HG03575 (cell line): ENCODE results near the gene MLLT10.

Experiments used
- ATAC-seq: cut with Tn5 transposase; IDR thresholded peaks from one replicate; pipeline ENCODE4 v1.9.1; 2021; ENCODE audit not compliant: unreplicated experiment, insufficient number of reproducible peaks, low FRiP score; ENCODE audit errors: extremely low read depth

Gene MLLT10

GRCh38 chr10:21776883-21777282 is 242.9 kb downstream of the MLLT10 start:
- ATAC-seq, result no peak

GRCh38 chr10:21791276-21791675 is 257.2 kb downstream of the MLLT10 start:
- ATAC-seq, result no peak
